Kidney (tissue), 14 donors: ENCODE results near the gene SGCD. TPM values are rescaled to one million over a fixed set of nuclear protein-coding genes. Genes with fewer than 3 reads are reported as not detected.

Experiments
- DNase-seq, 5 donors: peaks; one replicate each; pipeline ENCODE4 v3.0.0-alpha.2; 2013 to 2020
- FAIRE-seq: peaks from 2 replicates; lab custom pipeline; 2012; peaks lifted over from hg19 to GRCh38; lab: Jason Lieb, UNC
- H3K27ac ChIP-seq, 2 donors: one replicate each; pipeline ENCODE4 v1.7.0; 2013; ENCODE audit warnings: low read depth in 2 of 2, low read length in 2 of 2, inconsistent platforms in 1 of 2
- H3K27me3 ChIP-seq: one replicate; pipeline ENCODE4 v1.7.1; 2013; ENCODE audit warnings: low read length, inconsistent platforms; ENCODE audit not compliant: control insufficient read depth, insufficient read depth
- H3K36me3 ChIP-seq, 3 donors: one replicate each; pipeline versions ENCODE4 v1.7.0 to v1.7.1; 2013; ENCODE audit warnings: low read length in 3 of 3, control low read depth in 1 of 3, inconsistent platforms in 1 of 3; ENCODE audit not compliant: insufficient read depth in 3 of 3, control insufficient read depth in 2 of 3
- H3K4me1 ChIP-seq, 3 donors: one replicate each; pipeline versions ENCODE4 v1.7.0 to v1.7.1; 2013; ENCODE audit warnings: low read length in 3 of 3, inconsistent platforms in 1 of 3, low read depth in 1 of 3; ENCODE audit not compliant: control insufficient read depth in 2 of 3, insufficient read depth in 2 of 3
- H3K4me3 ChIP-seq, 3 donors: one replicate each; pipeline versions ENCODE4 v1.7.0 to v1.8.1; 2013; ENCODE audit warnings: low read length in 3 of 3, control low read depth in 1 of 3, inconsistent platforms in 1 of 3
- H3K9ac ChIP-seq, 3 donors: one replicate each; pipeline versions ENCODE4 v1.7.0 to v1.7.1; 2013; ENCODE audit warnings: low read length in 3 of 3, control low read depth in 1 of 3, inconsistent platforms in 1 of 3
- H3K9me3 ChIP-seq, 3 donors: one replicate each; pipeline versions ENCODE4 v1.7.0 to v1.7.1; 2013; ENCODE audit warnings: low read length in 3 of 3, control low read depth in 1 of 3, inconsistent platforms in 1 of 3; ENCODE audit not compliant: control insufficient read depth in 2 of 3, insufficient read depth in 1 of 3
- CTCF ChIP-seq: IDR thresholded peaks from 3 replicates; pipeline ENCODE4 v1.5.1; 2012; ENCODE audit warnings: mild to moderate bottlenecking, moderate library complexity, borderline replicate concordance; ENCODE audit not compliant: insufficient read depth; ENCODE audit errors: extremely low read depth
- intact Hi-C: fragments of 100-400 bp; cut with DNase I; formaldehyde crosslinking; loops from one replicate; pipeline ENCODE4 v1.11.1; 2022
- polyA plus RNA-seq: library from polyadenylated mRNA; stranded (reverse); fragments of 350-450 nt; fragmentation: Illumina TruSeq; extraction: RNeasy Lipid Tissue Mini Kit (QIAGEN cat#74804); gene quantifications from one replicate; pipeline ENCODE4 v1.2.3, GENCODE V29; 2014; ENCODE audit warnings: low read depth, low replicate concordance; ENCODE audit not compliant: insufficient read depth
- total RNA-seq: library from RNA; stranded (reverse); fragmentation: NEBNext Ultra II Directional; extraction: Animal tissue kit (Norgen Biotek cat#: 25700); gene quantifications from one replicate; pipeline ENCODE4 v1.2.1, GENCODE V29; 2021
- donor health status: control.
- donor health status: control.
- donor health status: control.
- donor health status: control.
- donor health status: control.
- donor health status: DM: yes; HTN: yes; CAD: no.
- donor health status: Normal renal cell carcinoma (clear cell type).

The SGCD gene
- total and polyA plus RNA-seq, 2 donors from 2014 or later: 0.99 to 2.7 TPM

DNA sequence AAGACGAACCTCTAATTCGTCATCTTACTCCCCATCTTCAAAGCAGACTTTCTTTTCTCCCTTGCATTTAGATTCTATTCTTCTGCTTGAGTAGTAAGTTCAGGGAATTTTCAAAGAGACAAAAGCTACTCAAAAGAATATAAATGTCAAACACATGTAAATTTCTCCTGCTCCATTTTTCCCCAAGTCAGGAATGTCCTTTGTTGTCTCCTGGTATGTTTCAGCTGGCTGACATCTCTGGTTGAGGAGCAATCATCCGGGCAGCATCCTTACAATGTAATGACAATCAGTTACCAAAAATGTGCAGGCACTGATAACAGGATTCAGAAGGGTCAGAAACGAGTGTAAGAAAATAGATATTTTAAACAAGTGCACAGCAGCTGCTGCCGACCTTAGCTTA lies 475.5 kb downstream of the SGCD start:
- Histone ChIP-seq H3K27ac (no peak overlapping the region), H3K4me1 (no peaks in the 10 kb centered on the region), H3K9me3 (no peaks in the 10 kb centered on the region), H3K9ac (no peak overlapping the region), H3K27me3 (no peaks in the 10 kb centered on the region), H3K36me3 (no peaks in the 10 kb centered on the region), H3K4me3 (no peak overlapping the region)
- FAIRE-seq (no peak), DNase-seq (no peak)
- no peak for TF ChIP-seq CTCF
- intact Hi-C loops: no loop called here

- H3K36me3 ChIP-seq: no peaks in the 10 kb centered on the region
- FAIRE-seq: no peak
- no peak overlapping the region for H3K27ac ChIP-seq
- no peaks in the 10 kb centered on the region for H3K9me3 ChIP-seq
- TF ChIP-seq CTCF: no peak
- H3K4me3 ChIP-seq: no peak overlapping the region
- H3K27me3 ChIP-seq: no peaks in the 10 kb centered on the region
- no peak for DNase-seq
- no peak overlapping the region for H3K9ac ChIP-seq
- intact Hi-C loops: no loop called here
- H3K4me1 ChIP-seq: no peaks in the 10 kb centered on the region
Observed at GRCh38 chr5:156803404-156803803, 476.4 kb downstream of the SGCD start.

DNA sequence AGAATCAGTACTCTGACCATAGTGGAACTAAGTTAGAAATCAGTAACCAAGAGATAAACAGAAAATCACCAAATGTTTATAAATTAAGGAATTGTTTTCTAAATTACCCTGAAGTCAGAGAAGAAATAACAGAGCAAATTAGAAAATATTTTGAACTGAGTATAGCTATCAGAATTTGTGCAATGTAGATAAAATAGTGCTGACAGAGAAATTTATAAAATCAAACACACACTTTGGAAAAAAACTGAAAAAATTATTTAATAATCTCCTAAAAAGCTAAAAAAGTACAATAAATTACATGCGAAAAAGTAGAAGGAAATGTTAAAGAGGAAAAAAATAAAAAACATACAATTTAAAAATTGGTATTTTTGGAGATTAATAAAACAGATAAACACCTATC lies 486.0 kb downstream of the SGCD start:
- no peaks in the 10 kb centered on the region for H3K9me3 ChIP-seq
- FAIRE-seq: peak; percentile 86

More for the DNA sequence above, 486.0 kb downstream of the SGCD start:
- Histone ChIP-seq H3K27ac (no peak overlapping the region), H3K4me3 (no peak overlapping the region), H3K4me1 (no peaks in the 10 kb centered on the region), H3K36me3 (no peaks in the 10 kb centered on the region), H3K9ac (no peak overlapping the region), H3K27me3 (no peaks in the 10 kb centered on the region)
- TF ChIP-seq CTCF: no peak
- intact Hi-C loops: loop anchor here (10.0 kb wide), 1 partner anchor 878 kb away; no protein-coding TSS in a partner anchor
- DNase-seq: no peak
